Activated naive CD4-positive, alpha-beta T cell treated with anti-CD3 and anti-CD28 coated beads, Interleukin-2, amount 10 ng/mL, durations not matched to agents 7 days and 5 days (primary cell): ENCODE results near the gene ACTR6.

Experiments
- CTCF ChIA-PET: fragments of 350-600 bp; sonication (Branson Sonifier 250); formaldehyde crosslinking; loops from one replicate; lab custom pipeline; 2021; ENCODE audit warnings: antibody characterized with exemption; lab: Charles Lee
- DNase-seq: peaks from one replicate; pipeline ENCODE4 v3.0.0-alpha.2; 2020
- H3K27ac Mint-ChIP-seq: one replicate; pipeline ENCODE4 v1.8.0; 2021; ENCODE audit warnings: mild to moderate bottlenecking, moderate library complexity, mixed read lengths
- H3K27me3 Mint-ChIP-seq: one replicate; pipeline ENCODE4 v1.8.0; 2021; ENCODE audit warnings: mild to moderate bottlenecking, mixed read lengths
- H3K36me3 Mint-ChIP-seq: one replicate; pipeline ENCODE4 v1.8.0; 2021; ENCODE audit warnings: mixed read lengths
- H3K4me1 Mint-ChIP-seq: one replicate; pipeline ENCODE4 v1.8.0; 2021; ENCODE audit warnings: mixed read lengths
- H3K4me3 Mint-ChIP-seq: one replicate; pipeline ENCODE4 v1.8.0; 2021; ENCODE audit warnings: mild to moderate bottlenecking, moderate library complexity, mixed read lengths
- H3K9me3 Mint-ChIP-seq: one replicate; pipeline ENCODE4 v1.8.0; 2021; ENCODE audit warnings: mixed read lengths

The ACTR6 gene

GRCh38 chr12:100200463-100201181, at the start of gene ACTR6:
Gene ACTR6, plus strand, starts transcription at chr12:100200815. Its CDS starts 37 bp downstream, at chr12:100200852.
- Mint-ChIP-seq H3K4me1 (peaks cover 42% of the 10 kb centered on the region), H3K27ac (peak within 1 kb of the TSS; percentile 100), H3K36me3 (peaks cover 4% of the 10 kb centered on the region), H3K27me3 (no peaks in the 10 kb centered on the region), H3K9me3 (no peaks in the 10 kb centered on the region), H3K4me3 (peak within 1 kb of the TSS; percentile 87)
- CTCF ChIA-PET: no interaction called here
- DNase-seq: peak; percentile 98

- no peak for DNase-seq
- Mint-ChIP-seq H3K36me3 (no peaks in the 10 kb centered on the region), H3K9me3 (no peaks in the 10 kb centered on the region), H3K27ac (no peak overlapping the region), H3K4me3 (no peak overlapping the region), H3K27me3 (no peaks in the 10 kb centered on the region), H3K4me1 (peaks cover 6% of the 10 kb centered on the region)
- CTCF ChIA-PET: no interaction called here
Observed at GRCh38 chr12:100151769-100152168, 48.8 kb upstream of the ACTR6 start.

DNA sequence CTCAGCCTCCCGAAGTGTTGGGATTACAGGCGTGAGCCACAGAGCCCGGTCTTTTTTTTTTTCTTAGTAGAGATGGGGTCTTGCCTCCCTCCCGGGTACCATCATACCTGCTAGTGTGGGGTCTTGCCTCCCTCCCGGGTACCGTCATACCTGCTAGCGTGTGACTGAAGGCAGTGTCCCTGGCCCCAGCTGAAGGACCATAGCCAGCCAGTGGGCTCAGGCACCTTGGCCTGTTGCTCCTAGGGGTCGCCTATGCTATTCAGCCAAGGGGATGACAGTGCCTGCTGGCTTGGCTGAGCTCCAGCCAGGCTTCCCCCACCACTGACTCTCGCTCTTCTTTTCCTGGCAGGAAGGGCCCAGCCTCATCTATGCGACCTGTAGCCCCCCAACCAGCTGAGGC, 47.5 kb upstream of the ACTR6 start:
- H3K27ac Mint-ChIP-seq: no peak overlapping the region
- no peaks in the 10 kb centered on the region for H3K9me3 Mint-ChIP-seq
- H3K36me3 Mint-ChIP-seq: no peaks in the 10 kb centered on the region
- H3K27me3 Mint-ChIP-seq: no peaks in the 10 kb centered on the region
- peaks cover 6% of the 10 kb centered on the region for H3K4me1 Mint-ChIP-seq
- no peak overlapping the region for H3K4me3 Mint-ChIP-seq
- DNase-seq: no peak
- CTCF ChIA-PET: interaction anchor here (1.2 to 4.1 kb wide), 3 partner anchors 12 to 252 kb away, joined by 5 to 37 read pairs (median 5); partner anchors contain the start of genes DEPDC4 and SCYL2

GRCh38 chr12:100154474-100155247, 46.0 kb upstream of the ACTR6 start:
- H3K9me3 Mint-ChIP-seq: no peaks in the 10 kb centered on the region
- peaks cover 1% of the 10 kb centered on the region for H3K36me3 Mint-ChIP-seq
- CTCF ChIA-PET: interaction anchor here (0.6 to 4.1 kb wide), 16 partner anchors 9 to 250 kb away, joined by 3 to 37 read pairs (median 4); partner anchors contain the start of genes DEPDC4 and SCYL2
- H3K4me1 Mint-ChIP-seq: peaks cover 6% of the 10 kb centered on the region
- H3K27ac Mint-ChIP-seq: no peak overlapping the region
- H3K4me3 Mint-ChIP-seq: no peak overlapping the region
- no peaks in the 10 kb centered on the region for H3K27me3 Mint-ChIP-seq
- peak; percentile 82 for DNase-seq

GRCh38 chr12:100156731-100157426, 43.7 kb upstream of the ACTR6 start:
- H3K9me3 Mint-ChIP-seq: no peaks in the 10 kb centered on the region
- H3K27ac Mint-ChIP-seq: no peak overlapping the region
- H3K36me3 Mint-ChIP-seq: peaks cover 1% of the 10 kb centered on the region
- no peaks in the 10 kb centered on the region for H3K27me3 Mint-ChIP-seq
- H3K4me3 Mint-ChIP-seq: no peak overlapping the region
- CTCF ChIA-PET: no interaction called here
- H3K4me1 Mint-ChIP-seq: peaks cover 6% of the 10 kb centered on the region
- DNase-seq: no peak

DNA sequence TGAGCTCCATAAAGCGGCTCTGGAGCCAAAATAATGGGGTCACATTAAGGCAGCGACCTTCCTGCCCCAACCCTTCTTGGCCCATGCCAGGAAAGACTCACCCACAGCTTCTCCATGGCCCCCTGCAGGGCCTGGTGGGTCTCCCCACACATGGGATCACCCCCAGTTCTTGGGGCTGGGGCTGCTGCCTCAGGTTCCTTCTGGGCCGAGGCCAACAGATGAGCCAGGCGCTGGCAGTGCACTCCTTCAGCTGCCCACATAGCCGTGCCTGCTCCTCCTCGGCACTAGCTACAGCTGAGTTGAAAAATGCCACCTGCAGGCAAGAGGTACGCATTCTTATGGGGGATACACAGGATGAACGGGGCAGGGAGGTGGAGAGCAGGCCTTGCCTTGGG, 43.2 kb upstream of the ACTR6 start:
- no peak for DNase-seq
- Mint-ChIP-seq H3K4me1 (peaks cover 6% of the 10 kb centered on the region), H3K4me3 (no peak overlapping the region), H3K36me3 (peaks cover 1% of the 10 kb centered on the region), H3K27me3 (no peaks in the 10 kb centered on the region), H3K9me3 (no peaks in the 10 kb centered on the region), H3K27ac (no peak overlapping the region)
- CTCF ChIA-PET: no interaction called here

- H3K4me3 Mint-ChIP-seq: no peak overlapping the region
- CTCF ChIA-PET: no interaction called here
Observed at GRCh38 chr12:100158535-100158934, 42.1 kb upstream of the ACTR6 start.

GRCh38 chr12:100159391-100160104, 41.1 kb upstream of the ACTR6 start:
- CTCF ChIA-PET: interaction anchor here (0.6 kb wide), 1 partner anchor 112 kb away, joined by 3 read pairs; no protein-coding TSS in a partner anchor
- Mint-ChIP-seq H3K9me3 (no peaks in the 10 kb centered on the region), H3K36me3 (peaks cover 1% of the 10 kb centered on the region), H3K27ac (no peak overlapping the region), H3K27me3 (no peaks in the 10 kb centered on the region), H3K4me3 (no peak overlapping the region), H3K4me1 (peaks cover 20% of the 10 kb centered on the region)
- DNase-seq: no peak

More at GRCh38 chr12:100158535-100158934, 42.1 kb upstream of the ACTR6 start:
- no peak for DNase-seq
- Mint-ChIP-seq H3K36me3 (peaks cover 1% of the 10 kb centered on the region), H3K27ac (no peak overlapping the region), H3K9me3 (no peaks in the 10 kb centered on the region), H3K4me1 (peaks cover 12% of the 10 kb centered on the region), H3K27me3 (no peaks in the 10 kb centered on the region)

DNA sequence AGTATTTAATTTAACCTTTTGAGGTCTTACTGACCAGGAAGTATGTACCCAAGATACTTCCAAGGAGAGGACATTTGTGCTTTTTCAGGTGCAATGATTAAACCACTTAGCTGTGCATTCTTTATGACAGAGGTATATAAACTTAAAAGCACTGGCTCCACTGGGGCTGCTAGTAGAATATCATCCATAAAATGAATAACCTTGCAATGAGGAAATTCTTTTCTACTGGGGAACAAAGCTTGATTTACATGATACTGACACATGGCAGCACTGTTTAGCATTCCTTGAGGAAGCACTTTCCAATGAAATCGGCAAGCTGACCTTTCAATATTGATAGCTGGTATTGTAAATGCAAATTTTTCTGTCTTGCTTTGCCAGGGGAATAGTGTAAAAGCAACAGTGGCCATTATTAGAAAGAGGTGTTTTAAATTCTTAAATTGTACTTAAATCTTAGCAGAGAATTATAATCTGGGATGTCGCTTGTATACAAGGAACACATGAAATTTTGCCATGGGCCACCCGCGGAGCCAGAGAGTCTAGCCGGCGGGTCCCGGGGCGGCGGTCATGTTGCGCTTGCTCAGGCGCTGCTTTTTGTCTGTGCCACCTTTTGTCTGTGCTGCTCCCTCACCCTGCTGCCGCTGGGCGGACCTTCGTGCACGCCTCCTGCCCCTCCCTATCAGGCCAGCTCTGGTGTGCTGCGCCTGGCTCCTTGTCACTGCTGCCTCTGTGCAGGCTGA, 37.0 kb upstream of the ACTR6 start:
- Mint-ChIP-seq H3K4me1 (peaks cover 15% of the 10 kb centered on the region), H3K4me3 (peak overlapping the region; percentile 31), H3K9me3 (no peaks in the 10 kb centered on the region), H3K27ac (no peak overlapping the region), H3K36me3 (peaks cover 8% of the 10 kb centered on the region), H3K27me3 (no peaks in the 10 kb centered on the region)
- CTCF ChIA-PET: interaction anchor here (1.0 to 4.0 kb wide), 3 partner anchors 9 to 22 kb away, joined by 3 to 37 read pairs (median 4); no protein-coding TSS in a partner anchor
- DNase-seq: peak; percentile 82

DNA sequence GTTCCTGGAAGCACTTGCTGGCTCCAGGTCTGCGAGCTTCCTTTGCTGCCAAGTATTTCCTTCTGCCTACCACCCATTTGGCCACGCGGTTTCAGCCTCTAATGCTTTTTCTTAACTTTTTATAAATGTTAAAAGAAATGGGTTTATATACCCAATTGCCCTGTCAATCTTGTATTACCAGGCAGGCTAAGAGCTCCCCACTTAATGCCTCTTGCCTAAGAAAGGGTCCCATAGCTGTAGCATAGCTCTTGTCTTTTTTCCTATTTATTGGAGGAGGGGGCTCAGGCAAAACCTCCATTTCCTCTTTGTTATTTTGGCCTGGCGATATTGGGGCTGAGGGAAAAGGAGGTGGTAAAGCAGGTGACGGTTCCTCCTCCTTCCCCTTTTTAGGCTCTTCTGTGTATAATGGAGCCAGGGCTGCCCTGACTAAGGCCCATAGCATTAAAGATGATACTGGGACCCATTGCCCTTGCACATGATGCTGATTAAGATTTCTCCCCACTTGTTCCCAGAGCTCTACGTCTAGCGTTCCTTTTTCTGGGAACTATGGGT, 36.4 kb upstream of the ACTR6 start:
- peaks cover 7% of the 10 kb centered on the region for H3K36me3 Mint-ChIP-seq
- CTCF ChIA-PET: interaction anchor here (1.4 to 4.0 kb wide), 2 partner anchors 10 to 17 kb away, joined by 4 to 37 read pairs; no protein-coding TSS in a partner anchor
- no peaks in the 10 kb centered on the region for H3K27me3 Mint-ChIP-seq
- H3K27ac Mint-ChIP-seq: no peak overlapping the region
- no peaks in the 10 kb centered on the region for H3K9me3 Mint-ChIP-seq
- no peak for DNase-seq
- H3K4me1 Mint-ChIP-seq: peaks cover 15% of the 10 kb centered on the region
- H3K4me3 Mint-ChIP-seq: peak overlapping the region; percentile 31

DNA sequence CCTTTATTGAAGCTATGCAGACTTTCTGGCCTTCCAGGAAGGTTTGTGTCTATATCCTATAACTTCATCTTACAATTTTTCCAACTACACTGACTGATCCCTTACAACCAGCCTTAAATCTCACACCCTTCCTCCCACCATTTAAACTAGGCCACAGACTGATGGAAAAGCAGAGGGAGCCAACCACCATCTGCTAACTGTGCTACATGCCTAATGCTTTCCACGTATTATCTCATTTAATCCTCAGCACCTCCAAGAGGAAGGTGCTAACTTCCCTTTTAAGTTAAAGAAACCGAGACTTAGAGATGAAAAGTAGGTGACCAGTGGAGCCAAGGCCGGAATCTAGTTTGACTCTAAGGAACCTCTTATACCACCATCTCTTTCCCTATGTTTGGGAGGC, 35.3 kb upstream of the ACTR6 start:
- Mint-ChIP-seq H3K4me1 (peaks cover 15% of the 10 kb centered on the region), H3K27me3 (no peaks in the 10 kb centered on the region), H3K27ac (no peak overlapping the region), H3K36me3 (peaks cover 7% of the 10 kb centered on the region), H3K4me3 (no peak overlapping the region), H3K9me3 (no peaks in the 10 kb centered on the region)
- CTCF ChIA-PET: interaction anchor here (0.5 to 4.0 kb wide), 2 partner anchors 11 to 19 kb away, joined by 3 to 37 read pairs; no protein-coding TSS in a partner anchor
- DNase-seq: no peak

DNA sequence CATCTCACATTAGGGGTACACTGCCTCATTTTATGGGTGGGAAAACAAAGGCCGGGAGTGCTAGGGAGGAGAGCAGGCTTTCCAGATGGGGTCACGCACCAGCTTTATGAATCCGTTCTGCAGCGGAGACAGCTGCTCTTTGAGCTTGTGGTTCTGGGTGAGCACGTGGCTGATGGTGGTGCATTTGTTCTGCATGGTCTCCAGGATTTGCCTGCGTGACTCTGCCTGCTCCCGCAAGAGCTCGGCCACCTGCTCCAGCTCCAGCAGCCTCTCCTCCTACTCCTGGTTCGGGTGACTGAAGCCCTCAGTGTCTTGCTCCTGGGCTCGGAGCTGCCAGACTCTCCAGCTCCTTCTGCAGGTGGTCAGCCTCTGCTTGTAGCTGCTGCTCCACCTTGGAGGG, 34.4 kb upstream of the ACTR6 start:
- Mint-ChIP-seq H3K27me3 (no peaks in the 10 kb centered on the region), H3K36me3 (peaks cover 7% of the 10 kb centered on the region), H3K4me3 (no peak overlapping the region), H3K27ac (no peak overlapping the region), H3K9me3 (no peaks in the 10 kb centered on the region), H3K4me1 (peaks cover 15% of the 10 kb centered on the region)
- CTCF ChIA-PET: interaction anchor here (4.0 kb wide), 1 partner anchor 12 kb away, joined by 37 read pairs; no protein-coding TSS in a partner anchor
- DNase-seq: no peak
